Measurements from ENCODE around the gene CLIP3. TPM values are rescaled to one million over a fixed set of nuclear protein-coding genes. Genes with fewer than 3 reads are reported as not detected.

Gene CLIP3
- total RNA-seq, 1 donor from 2014 or later, result 8.2 TPM

DNA sequence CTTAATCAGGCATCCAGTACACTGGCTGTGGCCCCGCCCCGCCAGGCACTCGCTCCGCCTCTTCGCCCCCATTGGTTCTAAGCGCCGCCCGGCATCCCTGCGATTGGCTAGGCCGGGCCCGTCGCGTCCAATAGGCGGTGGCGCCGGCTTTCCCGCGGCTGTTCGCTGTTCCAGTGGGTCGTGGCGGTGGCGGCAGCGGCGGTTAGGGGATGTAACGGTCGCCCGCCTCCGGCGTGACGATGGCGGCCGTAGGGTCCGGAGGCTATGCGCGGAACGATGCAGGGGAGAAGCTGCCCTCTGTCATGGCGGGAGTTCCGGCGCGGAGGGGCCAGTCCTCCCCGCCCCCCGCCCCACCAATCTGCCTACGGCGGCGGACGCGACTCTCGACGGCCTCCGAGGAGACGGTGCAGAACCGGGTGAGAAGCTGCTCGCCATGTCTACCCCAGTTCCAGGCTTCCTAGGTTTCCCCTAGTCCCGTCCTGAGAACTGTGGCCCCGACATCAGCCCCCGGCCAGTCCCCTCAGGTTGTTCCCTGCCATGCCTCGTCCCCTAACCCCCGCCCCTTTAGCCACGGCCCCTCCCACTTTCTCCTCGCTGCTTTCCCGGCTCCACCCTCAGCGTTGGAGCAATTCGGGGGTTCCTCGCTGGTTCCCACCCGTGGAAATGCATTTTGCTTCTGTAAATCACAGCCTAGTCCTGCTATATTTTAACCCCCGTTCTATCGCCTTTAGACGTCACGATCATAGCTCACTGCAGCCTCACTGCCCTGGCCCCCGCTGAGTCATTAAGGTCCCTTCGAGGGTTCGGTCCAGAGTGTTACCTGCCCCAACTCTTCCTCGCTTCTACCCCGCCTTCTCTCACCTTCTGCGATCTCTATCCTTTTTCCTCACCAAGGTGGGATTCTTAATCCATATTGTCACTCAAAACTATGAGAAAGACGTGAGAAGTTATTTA is 22.3 kb upstream of the CLIP3 start, which contains the start of gene WDR62:
WDR62 (plus strand) TSS at position 165 of the 954 bp plus-strand sequence; CDS start at position 240, 75 bp downstream.
- Histone ChIP-seq H4K20me1 (ENCODE audit: low read depth) (peaks cover 34% of the 10 kb centered on the region), H3K79me2 (ENCODE audit: low read depth) (peaks cover 48% of the 10 kb centered on the region), H3K9me3 (ENCODE audit: low read depth) (no peaks in the 10 kb centered on the region), H3K27me3 (no peaks in the 10 kb centered on the region), H3K4me1 (peaks cover 12% of the 10 kb centered on the region), H3K4me2 (peak within 1 kb of the TSS; percentile 96), H3F3A (ENCODE audit: low read depth) (peaks cover 14% of the 10 kb centered on the region), H2AFZ (replicated peaks) (peak within 1 kb of the TSS; percentile 85), H3K9ac (peak within 1 kb of the TSS; percentile 50), H3K27ac (peak within 1 kb of the TSS; percentile 78), H3K36me3 (no peaks in the 10 kb centered on the region), H3K4me3 (peak within 1 kb of the TSS; percentile 64)
- TF ChIP-seq EZH2 (IDR thresholded peaks at IDR 0.05) (no peak), EZH2phosphoT487 (IDR thresholded peaks at IDR 0.05) (no peak)
- TF ChIP-seq, protein P1, sequence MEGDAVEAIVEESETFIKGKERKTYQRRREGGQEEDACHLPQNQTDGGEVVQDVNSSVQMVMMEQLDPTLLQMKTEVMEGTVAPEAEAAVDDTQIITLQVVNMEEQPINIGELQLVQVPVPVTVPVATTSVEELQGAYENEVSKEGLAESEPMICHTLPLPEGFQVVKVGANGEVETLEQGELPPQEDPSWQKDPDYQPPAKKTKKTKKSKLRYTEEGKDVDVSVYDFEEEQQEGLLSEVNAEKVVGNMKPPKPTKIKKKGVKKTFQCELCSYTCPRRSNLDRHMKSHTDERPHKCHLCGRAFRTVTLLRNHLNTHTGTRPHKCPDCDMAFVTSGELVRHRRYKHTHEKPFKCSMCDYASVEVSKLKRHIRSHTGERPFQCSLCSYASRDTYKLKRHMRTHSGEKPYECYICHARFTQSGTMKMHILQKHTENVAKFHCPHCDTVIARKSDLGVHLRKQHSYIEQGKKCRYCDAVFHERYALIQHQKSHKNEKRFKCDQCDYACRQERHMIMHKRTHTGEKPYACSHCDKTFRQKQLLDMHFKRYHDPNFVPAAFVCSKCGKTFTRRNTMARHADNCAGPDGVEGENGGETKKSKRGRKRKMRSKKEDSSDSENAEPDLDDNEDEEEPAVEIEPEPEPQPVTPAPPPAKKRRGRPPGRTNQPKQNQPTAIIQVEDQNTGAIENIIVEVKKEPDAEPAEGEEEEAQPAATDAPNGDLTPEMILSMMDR (IDR thresholded peaks at IDR 0.05), result no peak
- no peaks in the 10 kb centered on the region for H3K9me3 Mint-ChIP-seq
- peaks cover 8% of the 10 kb centered on the region for H3K36me3 Mint-ChIP-seq
- DNase-seq (ENCODE audit: low spot score), result peak; percentile 98
- H3K27me3 Mint-ChIP-seq (ENCODE audit: insufficient read depth, low read depth), result no peaks in the 10 kb centered on the region
- H3K27ac Mint-ChIP-seq, result peak within 1 kb of the TSS; percentile 88
- peak within 1 kb of the TSS; percentile 98 for H3K4me3 Mint-ChIP-seq
- peaks cover 24% of the 10 kb centered on the region for H3K4me1 Mint-ChIP-seq

DNA sequence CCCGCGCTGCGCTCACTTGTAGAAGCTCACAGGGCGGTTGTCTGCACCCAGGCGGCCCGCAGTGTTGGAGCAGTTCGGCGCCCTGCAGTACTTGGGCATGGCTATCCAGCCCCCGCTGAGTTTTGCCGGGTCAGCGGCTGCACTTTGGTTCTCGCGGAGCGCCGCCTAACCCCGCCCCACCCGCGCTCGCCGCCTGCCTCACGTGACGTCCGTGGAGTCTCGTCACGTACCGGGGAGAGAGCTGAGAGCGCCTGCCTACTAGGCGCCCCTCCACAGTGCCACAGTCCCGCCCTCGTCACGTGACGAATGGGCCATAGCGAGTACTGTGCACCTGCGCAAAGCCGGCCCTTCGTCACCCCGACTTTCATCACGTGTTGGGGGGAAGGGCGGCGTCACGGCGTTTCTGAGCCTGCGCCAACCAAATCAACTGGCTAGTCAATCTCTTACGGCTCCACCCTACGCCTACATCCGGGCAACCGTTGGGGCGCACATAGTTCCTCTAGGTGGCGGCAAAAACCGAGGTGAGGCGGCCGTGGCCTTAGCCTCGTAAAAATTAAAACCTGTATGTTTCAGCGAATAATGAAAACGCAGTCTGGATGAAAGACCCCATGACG is 21.6 kb upstream of the CLIP3 start, which contains the start of gene THAP8:
THAP8 (minus strand) TSS at position 167 of the 614 bp plus-strand sequence; CDS start at position 99, 68 bp downstream.
- Histone ChIP-seq H3K4me1 (peaks cover 12% of the 10 kb centered on the region), H3K79me2 (ENCODE audit: low read depth) (peaks cover 44% of the 10 kb centered on the region), H3K27me3 (no peaks in the 10 kb centered on the region), H3K9ac (peak within 1 kb of the TSS; percentile 50), H3F3A (ENCODE audit: low read depth) (peaks cover 14% of the 10 kb centered on the region), H3K4me3 (peak within 1 kb of the TSS; percentile 64), H2AFZ (replicated peaks) (peak within 1 kb of the TSS; percentile 85), H3K36me3 (no peaks in the 10 kb centered on the region), H3K9me3 (ENCODE audit: low read depth) (no peaks in the 10 kb centered on the region), H3K4me2 (peak within 1 kb of the TSS; percentile 96), H3K27ac (peak within 1 kb of the TSS; percentile 78), H4K20me1 (ENCODE audit: low read depth) (peaks cover 30% of the 10 kb centered on the region)
- TF ChIP-seq, protein P1 (IDR thresholded peaks at IDR 0.05), result peak; percentile 46
- no peak for TF ChIP-seq EZH2 (IDR thresholded peaks at IDR 0.05)
- no peak for TF ChIP-seq EZH2phosphoT487 (IDR thresholded peaks at IDR 0.05)
- Mint-ChIP-seq H3K4me3 (peak within 1 kb of the TSS; percentile 98), H3K4me1 (peaks cover 24% of the 10 kb centered on the region), H3K9me3 (no peaks in the 10 kb centered on the region), H3K27ac (peak within 1 kb of the TSS; percentile 88), H3K36me3 (peaks cover 6% of the 10 kb centered on the region), H3K27me3 (ENCODE audit: insufficient read depth, low read depth) (no peaks in the 10 kb centered on the region)
- DNase-seq (ENCODE audit: low spot score), result peak; percentile 99

DNA sequence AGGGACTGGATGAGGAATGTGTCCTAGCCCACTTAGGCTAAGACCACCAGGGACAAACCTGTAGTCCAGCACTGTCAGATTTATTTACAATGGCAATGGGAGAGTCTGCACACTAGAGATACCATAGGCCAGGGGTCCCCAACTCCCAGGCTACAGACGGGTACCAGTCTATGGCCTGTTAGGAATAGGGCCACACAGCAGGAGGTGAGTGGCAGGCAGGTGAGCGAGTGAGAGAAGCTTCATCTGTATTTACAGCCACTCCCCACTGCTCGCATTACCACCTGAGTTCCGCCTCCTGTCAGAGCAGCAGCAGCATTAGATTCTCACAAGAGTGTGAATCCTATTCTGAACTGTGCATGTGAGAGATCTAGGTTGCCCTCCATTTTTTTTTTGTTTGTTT is 19.0 kb upstream of the CLIP3 start:
- Histone ChIP-seq H3K79me2 (ENCODE audit: low read depth) (peaks cover 22% of the 10 kb centered on the region), H3F3A (ENCODE audit: low read depth) (peaks cover 14% of the 10 kb centered on the region), H4K20me1 (ENCODE audit: low read depth) (peaks cover 27% of the 10 kb centered on the region), H3K4me1 (peaks cover 12% of the 10 kb centered on the region), H3K27ac (no peak overlapping the region), H3K4me2 (no peak overlapping the region), H3K27me3 (no peaks in the 10 kb centered on the region), H3K36me3 (no peaks in the 10 kb centered on the region), H3K4me3 (no peak overlapping the region), H2AFZ (replicated peaks) (no peak overlapping the region), H3K9me3 (ENCODE audit: low read depth) (no peaks in the 10 kb centered on the region), H3K9ac (no peak overlapping the region)
- Mint-ChIP-seq H3K27ac (peak overlapping the region; percentile 13), H3K36me3 (peaks cover 5% of the 10 kb centered on the region), H3K27me3 (ENCODE audit: insufficient read depth, low read depth) (no peaks in the 10 kb centered on the region), H3K4me1 (peaks cover 24% of the 10 kb centered on the region), H3K4me3 (no peak overlapping the region), H3K9me3 (no peaks in the 10 kb centered on the region)
- TF ChIP-seq EZH2 (IDR thresholded peaks at IDR 0.05) (no peak), EZH2phosphoT487 (IDR thresholded peaks at IDR 0.05) (no peak)
- TF ChIP-seq, protein P1 (IDR thresholded peaks at IDR 0.05), result no peak
- no peak for DNase-seq (ENCODE audit: low spot score)

All from neural progenitor cell (in vitro differentiated cells).